Measurements from ENCODE around the gene RERE. TPM values are rescaled to one million over a fixed set of nuclear protein-coding genes. Genes with fewer than 3 reads are reported as not detected.

The RERE gene
- total and polyA plus RNA-seq, 2 donors (not counting 3 experiments of a cell fraction or from before 2014, with no cell fraction given): 14.1 to 113 TPM

- FAIRE-seq: no peak
- H3K79me2 ChIP-seq (ENCODE audit: control insufficient read depth, insufficient read depth, low read length): peaks cover 2% of the 10 kb centered on the region
Observed at GRCh38 chr1:8790987-8791386, 26.5 kb downstream of the RERE start.

More at GRCh38 chr1:8790987-8791386, 26.5 kb downstream of the RERE start:
- dilution Hi-C loops (cut with MboI; ENCODE audit: extremely low pct_ligation_motif_present, low sequenced_read_pairs) (no loop called here), intact Hi-C loops (cut with micrococcal nuclease) (no loop called here)
- no peak overlapping the region for H3K4me3 ChIP-seq (replicated peaks in 1 of 3; ENCODE audit: insufficient read depth in 1 of 3, low read depth in 1 of 3, low read length in 3 of 3)
- H3K4me1 ChIP-seq (ENCODE audit: control insufficient read depth, extremely low read depth, insufficient read depth, low read length): no peaks in the 10 kb centered on the region
- H2AFZ ChIP-seq (ENCODE audit: low read depth, low read length): no peak overlapping the region
- no peaks in the 10 kb centered on the region for H4K20me1 ChIP-seq (replicated peaks; ENCODE audit: control insufficient read depth, extremely low read depth, insufficient read depth, low read length)
- TF ChIP-seq JUN (IDR thresholded peaks at IDR 0.05; ENCODE audit: borderline replicate concordance, insufficient read depth, insufficient read length, low read depth) (no peak), MAX (IDR thresholded peaks at IDR 0.05; ENCODE audit: insufficient read depth, insufficient read length) (no peak), POLR2AphosphoS5 (IDR thresholded peaks at IDR 0.05; ENCODE audit: insufficient read depth, low read depth, low read length) (no peak), CTCF (IDR thresholded peaks at IDR 0.05; ENCODE audit: extremely low read depth in 1 of 2, insufficient read depth in 1 of 2, low read depth in 1 of 2, low read length in 2 of 2) (no peak), FOS (IDR thresholded peaks at IDR 0.05; ENCODE audit: borderline replicate concordance, insufficient read depth, low read length) (no peak), MYC (IDR thresholded peaks at IDR 0.05; ENCODE audit: low read depth, low read length) (no peak), GATA2 (IDR thresholded peaks at IDR 0.05; ENCODE audit: insufficient read depth, insufficient read length, low read depth, low read length) (no peak), POLR2A (IDR thresholded peaks at IDR 0.05; ENCODE audit: low read depth, low read length) (no peak), EZH2 (IDR thresholded peaks at IDR 0.05; ENCODE audit: borderline replicate concordance, low read depth, low read length, severe bottlenecking) (no peak)
- no peaks in the 10 kb centered on the region for H3K9me1 ChIP-seq (replicated peaks; ENCODE audit: control insufficient read depth, extremely low read depth, insufficient read depth, low read length)
- no peaks in the 10 kb centered on the region for H3K36me3 ChIP-seq (ENCODE audit: control insufficient read depth in 2 of 2, extremely low read depth in 1 of 2, insufficient read depth in 2 of 2, low read length in 2 of 2)
- H3K27ac ChIP-seq (ENCODE audit: insufficient read depth, low read depth, low read length): no peak overlapping the region
- DNase-seq (ENCODE audit: low read depth, low spot score): peak; percentile 19
- no peaks in the 10 kb centered on the region for H3K27me3 ChIP-seq (ENCODE audit: control insufficient read depth in 2 of 2, insufficient read depth in 2 of 2, low read length in 2 of 2)
- BruUV-seq (replicated peaks): no TSS peak
- no peak overlapping the region for H3K9ac ChIP-seq (replicated peaks; ENCODE audit: extremely low read depth, insufficient read depth, low read length)
- ChIA-PET CTCF (interaction anchor here (1.6 to 4.2 kb wide), 3 partner anchors 9 to 58 kb away, joined by 3 to 16 read pairs (median 7); no protein-coding TSS in a partner anchor), POLR2A (no interaction called here)
- H3K9me3 ChIP-seq (replicated peaks; ENCODE audit: control insufficient read depth, insufficient read depth, low read length): no peaks in the 10 kb centered on the region
- H3K4me2 ChIP-seq (ENCODE audit: insufficient read depth, low read length): no peak overlapping the region
